H9 (cell line): ENCODE results near the gene FXYD4. TPM values are rescaled to one million over a fixed set of nuclear protein-coding genes. Genes with fewer than 3 reads are reported as not detected.
"Not testable (repeated sequence)": the region's sequence is repeated elsewhere in the genome, so short reads cannot be mapped to it uniquely, and the experiment has no call there.

Source experiments
- DNase-seq: peaks from one replicate; pipeline ENCODE4 v3.0.0-alpha.2; 2017
- H2AFZ ChIP-seq: one replicate; pipeline ENCODE4 v1.6.1; 2013; ENCODE audit warnings: mild to moderate bottlenecking, low read length, control low read depth, moderate library complexity
- H2AK5ac ChIP-seq: 2 replicates; pipeline ENCODE4 v1.6.1; 2013; ENCODE audit warnings: low read length, control low read depth, mixed read lengths; ENCODE audit not compliant: insufficient read length
- H2BK120ac ChIP-seq: one replicate; pipeline ENCODE4 v1.6.1; 2013; ENCODE audit warnings: low read depth, mild to moderate bottlenecking, low read length, control low read depth, inconsistent platforms; ENCODE audit not compliant: poor library complexity, severe bottlenecking
- H2BK12ac ChIP-seq: 2 replicates; pipeline ENCODE4 v1.6.1; 2013; ENCODE audit warnings: low read length, control low read depth, mixed read lengths, low read depth; ENCODE audit not compliant: insufficient read length
- H2BK15ac ChIP-seq: 2 replicates; pipeline ENCODE4 v1.6.1; 2013; ENCODE audit warnings: low read depth, low read length, control low read depth
- H2BK20ac ChIP-seq: one replicate; pipeline ENCODE4 v1.6.1; 2013; ENCODE audit warnings: low read depth, mild to moderate bottlenecking, low read length, control low read depth, inconsistent platforms; ENCODE audit not compliant: poor library complexity, severe bottlenecking
- H2BK5ac ChIP-seq: 2 replicates; pipeline ENCODE4 v1.6.1; 2013; ENCODE audit warnings: low read length, control low read depth, mixed read lengths; ENCODE audit not compliant: insufficient read length
- H3K14ac ChIP-seq: 2 replicates; pipeline ENCODE4 v1.6.1; 2013; ENCODE audit warnings: low read length, control low read depth; ENCODE audit not compliant: insufficient read depth
- H3K18ac ChIP-seq: 2 replicates; pipeline ENCODE4 v1.6.1; 2013; ENCODE audit warnings: low read depth, mild to moderate bottlenecking, mixed read lengths, low read length, control low read depth; ENCODE audit not compliant: insufficient read length
- H3K23ac ChIP-seq: 2 replicates; pipeline ENCODE4 v1.6.1; 2013; ENCODE audit warnings: low read length, control low read depth, mixed read lengths, low read depth; ENCODE audit not compliant: insufficient read length
- H3K23me2 ChIP-seq: 2 replicates; pipeline ENCODE4 v1.6.1; 2013; ENCODE audit warnings: low read depth, mild to moderate bottlenecking, mixed read lengths, low read length, control low read depth; ENCODE audit not compliant: insufficient read length, poor library complexity, severe bottlenecking
- H3K27ac ChIP-seq: 2 replicates; pipeline ENCODE4 v1.5.1; 2013; ENCODE audit warnings: low read length, control low read depth, mixed read lengths, low read depth; ENCODE audit not compliant: insufficient read length
- H3K27me3 ChIP-seq: 2 replicates; pipeline ENCODE4 v1.6.1; 2013; ENCODE audit warnings: low read length, control low read depth, inconsistent platforms; ENCODE audit not compliant: insufficient read depth
- H3K4ac ChIP-seq: 2 replicates; pipeline ENCODE4 v1.6.1; 2013; ENCODE audit warnings: low read depth, mild to moderate bottlenecking, control low read depth, inconsistent platforms, low read length, moderate library complexity
- H3K4me1 ChIP-seq: 2 replicates; pipeline ENCODE4 v1.6.1; 2013; ENCODE audit warnings: low read length, control low read depth, inconsistent platforms; ENCODE audit not compliant: insufficient read depth
- H3K4me2 ChIP-seq: 2 replicates; pipeline ENCODE4 v1.6.1; 2013; ENCODE audit warnings: low read length, control low read depth, mixed read lengths; ENCODE audit not compliant: insufficient read length, insufficient read depth
- H3K56ac ChIP-seq: 2 replicates; pipeline ENCODE4 v1.6.1; 2013; ENCODE audit warnings: low read depth, mild to moderate bottlenecking, mixed read lengths, low read length, control low read depth; ENCODE audit not compliant: insufficient read length
- H3K79me1 ChIP-seq: 2 replicates; pipeline ENCODE4 v1.6.1; 2013; ENCODE audit warnings: low read depth, mild to moderate bottlenecking, moderate library complexity, low read length, control low read depth, inconsistent platforms; ENCODE audit not compliant: insufficient read depth, poor library complexity, severe bottlenecking
- H3K79me2 ChIP-seq: 2 replicates; pipeline ENCODE4 v1.6.1; 2013; ENCODE audit warnings: low read length, control low read depth, inconsistent platforms; ENCODE audit not compliant: insufficient read depth
- H3K9ac ChIP-seq: 2 replicates; pipeline ENCODE4 v1.6.1; 2013; ENCODE audit warnings: low read length, control low read depth, mixed read lengths; ENCODE audit not compliant: insufficient read length; ENCODE audit errors: extremely low read depth
- H3K9me3 ChIP-seq: one replicate; pipeline ENCODE4 v1.6.1; 2013; ENCODE audit warnings: low read depth, low read length, inconsistent platforms; ENCODE audit not compliant: control insufficient read depth
- H3T11ph ChIP-seq: one replicate; pipeline ENCODE4 v1.6.1; 2013; ENCODE audit warnings: mild to moderate bottlenecking, low read length, control low read depth, inconsistent platforms
- H4K20me1 ChIP-seq: one replicate; pipeline ENCODE4 v1.6.1; 2013; ENCODE audit not compliant: control insufficient read depth, insufficient read length, insufficient read depth
- H4K5ac ChIP-seq: 2 replicates; pipeline ENCODE4 v1.6.1; 2013; ENCODE audit warnings: low read depth, mild to moderate bottlenecking, mixed read lengths, low read length, control low read depth; ENCODE audit not compliant: insufficient read length
- H4K8ac ChIP-seq: replicated peaks from 2 replicates; pipeline ENCODE4 v1.6.1; 2013; ENCODE audit warnings: low read length, control low read depth, mixed read lengths, low read depth; ENCODE audit not compliant: insufficient read length
- H4K91ac ChIP-seq: 2 replicates; pipeline ENCODE4 v1.6.1; 2013; ENCODE audit warnings: low read depth, mild to moderate bottlenecking, moderate library complexity, mixed read lengths, low read length, control low read depth; ENCODE audit not compliant: insufficient read length
- H3K27ac Mint-ChIP-seq, 3 experiments: 2 replicates in 2 of 3; 3 replicates in 1 of 3; pipeline ENCODE4 v1.8.0; 2020 to 2021; ENCODE audit warnings: mixed read lengths in 3 of 3, mild to moderate bottlenecking in 1 of 3, moderate library complexity in 1 of 3
- H3K27me3 Mint-ChIP-seq: 2 replicates; pipeline ENCODE4 v1.8.0; 2021; ENCODE audit warnings: low read depth, mild to moderate bottlenecking, moderate library complexity, mixed read lengths
- H3K36me3 Mint-ChIP-seq, 3 experiments: 2 replicates in 2 of 3; 3 replicates in 1 of 3; pipeline ENCODE4 v1.8.0; 2020 to 2021; ENCODE audit warnings: low read depth in 3 of 3, mixed read lengths in 3 of 3; ENCODE audit not compliant: insufficient read depth in 1 of 3
- H3K4me1 Mint-ChIP-seq, 2 experiments: 2 replicates each; pipeline ENCODE4 v1.8.0; 2020; ENCODE audit warnings: mixed read lengths in 2 of 2
- H3K4me3 Mint-ChIP-seq, 2 experiments: 2 replicates in 1 of 2; 3 replicates in 1 of 2; pipeline ENCODE4 v1.8.0; 2020 to 2021; ENCODE audit warnings: mild to moderate bottlenecking in 2 of 2, mixed read lengths in 2 of 2, moderate library complexity in 1 of 2
- H3K9me3 Mint-ChIP-seq, 2 experiments: 2 replicates in 1 of 2; 3 replicates in 1 of 2; pipeline ENCODE4 v1.8.0; 2020; ENCODE audit warnings: mild to moderate bottlenecking in 2 of 2, mixed read lengths in 2 of 2, moderate library complexity in 1 of 2
- WGBS: extraction: QIAGEN DNeasy Blood & Tissue Kit; methylation state at CpG from one replicate; pipeline ENCODE4 v1.1.7; 2013; ENCODE audit warnings: missing lambda C conversion rate, low lambda C conversion rate, mixed read lengths; ENCODE audit not compliant: insufficient read length; ENCODE audit errors: extremely low coverage; 5-methylcytosine and 5-hydroxymethylcytosine counted together
- total RNA-seq: library from RNA; stranded (reverse); gene quantifications from 2 replicates; pipeline ENCODE4 v1.2.1, GENCODE V29; 2021
- TF ChIP-seq, protein P1 (sequence below): fragments of 200-600 bp; sonication (generic); conservative IDR thresholded peaks from 3 replicates; pipeline ENCODE4 v1.8.0; 2021; ENCODE audit warnings: antibody characterized with exemption, mild to moderate bottlenecking

The FXYD4 gene
- total RNA-seq, 1 experiment from 2014 or later = not detected

DNA sequence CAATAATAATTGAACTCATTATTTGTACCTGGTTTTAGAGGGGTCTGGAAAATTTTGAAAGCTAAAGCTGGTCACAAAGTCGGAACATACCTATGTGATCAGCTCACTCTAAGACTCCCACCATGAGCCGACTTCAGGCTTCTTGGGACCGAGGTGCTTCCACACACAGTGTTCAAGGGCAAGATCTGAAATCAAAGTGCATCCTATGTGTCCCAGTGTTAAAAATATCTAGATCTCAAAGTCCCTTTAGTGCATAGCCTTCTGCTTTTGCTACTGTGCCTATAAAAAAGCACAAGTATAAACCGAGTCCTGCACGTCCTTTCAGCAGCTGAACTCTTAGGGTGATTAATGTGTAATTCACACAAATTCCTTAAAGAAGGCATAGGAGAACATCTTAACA lies 43.5 kb upstream of the FXYD4 start:
- Mint-ChIP-seq H3K27me3 (no peaks in the 10 kb centered on the region; the same call in 1 of the 2 replicates), H3K27ac (no peak overlapping the region), H3K4me3 (no peak overlapping the region), H3K9me3 (peaks cover 6 to 7% of the 10 kb centered on the region in 2 experiments), H3K36me3 (peaks cover 0 to 8% (median 4%) of the 10 kb centered on the region in 3 experiments; a peak in 3 of 7 replicates), H3K4me1 (peaks cover 10 to 11% of the 10 kb centered on the region in 2 experiments)
- Histone ChIP-seq H3K4me2 (no peak overlapping the region), H3K4me1 (no peaks in the 10 kb centered on the region), H3K27me3 (no peaks in the 10 kb centered on the region), H4K5ac (no peak overlapping the region), H4K8ac (no peak overlapping the region), H3T11ph (no peak overlapping the region), H3K27ac (no peak overlapping the region), H2AFZ (no peak overlapping the region), H3K9ac (no peak overlapping the region), H3K14ac (no peak overlapping the region), H3K18ac (no peak overlapping the region), H2BK12ac (no peak overlapping the region), H3K9me3 (no peaks in the 10 kb centered on the region), H3K23ac (no peak overlapping the region), H3K4ac (no peak overlapping the region), H2BK120ac (no peak overlapping the region), H3K23me2 (no peaks in the 10 kb centered on the region), H2BK5ac (no peak overlapping the region), H3K79me2 (no peaks in the 10 kb centered on the region), H3K79me1 (no peaks in the 10 kb centered on the region), H4K91ac (no peak overlapping the region), H4K20me1 (no peaks in the 10 kb centered on the region), H2BK15ac (no peak overlapping the region), H3K56ac (no peak overlapping the region), H2BK20ac (no peak overlapping the region), H2AK5ac (no peak overlapping the region)
- TF ChIP-seq, protein P1, sequence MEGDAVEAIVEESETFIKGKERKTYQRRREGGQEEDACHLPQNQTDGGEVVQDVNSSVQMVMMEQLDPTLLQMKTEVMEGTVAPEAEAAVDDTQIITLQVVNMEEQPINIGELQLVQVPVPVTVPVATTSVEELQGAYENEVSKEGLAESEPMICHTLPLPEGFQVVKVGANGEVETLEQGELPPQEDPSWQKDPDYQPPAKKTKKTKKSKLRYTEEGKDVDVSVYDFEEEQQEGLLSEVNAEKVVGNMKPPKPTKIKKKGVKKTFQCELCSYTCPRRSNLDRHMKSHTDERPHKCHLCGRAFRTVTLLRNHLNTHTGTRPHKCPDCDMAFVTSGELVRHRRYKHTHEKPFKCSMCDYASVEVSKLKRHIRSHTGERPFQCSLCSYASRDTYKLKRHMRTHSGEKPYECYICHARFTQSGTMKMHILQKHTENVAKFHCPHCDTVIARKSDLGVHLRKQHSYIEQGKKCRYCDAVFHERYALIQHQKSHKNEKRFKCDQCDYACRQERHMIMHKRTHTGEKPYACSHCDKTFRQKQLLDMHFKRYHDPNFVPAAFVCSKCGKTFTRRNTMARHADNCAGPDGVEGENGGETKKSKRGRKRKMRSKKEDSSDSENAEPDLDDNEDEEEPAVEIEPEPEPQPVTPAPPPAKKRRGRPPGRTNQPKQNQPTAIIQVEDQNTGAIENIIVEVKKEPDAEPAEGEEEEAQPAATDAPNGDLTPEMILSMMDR = no peak
- DNase-seq = no peak
- no CpG with 5 or more reads among the region's 5 CpGs for WGBS

DNA sequence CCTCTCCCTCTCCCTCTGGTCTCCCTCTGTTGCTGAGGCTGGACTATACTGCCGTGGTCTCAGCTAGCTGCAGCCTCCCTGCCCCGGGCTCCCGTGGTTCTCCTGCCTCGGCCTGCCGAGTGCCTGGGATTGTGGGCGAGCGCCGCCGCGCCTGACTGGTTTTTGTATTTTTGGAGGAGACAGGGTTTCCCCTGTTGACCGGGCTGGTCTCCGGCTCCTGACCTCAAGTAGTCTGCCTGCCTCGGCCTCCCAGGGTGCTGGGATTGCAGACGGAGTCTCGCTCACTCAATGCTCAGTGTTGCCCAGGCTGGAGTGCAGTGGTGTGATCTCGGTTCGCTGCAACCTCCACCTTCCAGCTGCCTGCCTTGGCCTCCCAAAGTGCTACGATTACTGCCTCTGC lies 42.6 kb upstream of the FXYD4 start:
- not testable (repeated sequence) for H3K18ac ChIP-seq, H4K20me1 ChIP-seq, H2BK5ac ChIP-seq, H3K79me2 ChIP-seq, H3K36me3 Mint-ChIP-seq, H2AFZ ChIP-seq, H3K4me3 Mint-ChIP-seq, H4K91ac ChIP-seq, DNase-seq, H3K27ac Mint-ChIP-seq, H3K14ac ChIP-seq, H3K23me2 ChIP-seq, H3K9me3 Mint-ChIP-seq, H2BK120ac ChIP-seq, H3K27me3 ChIP-seq, H3K4me1 ChIP-seq, H3K27me3 Mint-ChIP-seq, H2BK20ac ChIP-seq, H3K23ac ChIP-seq, H3K27ac ChIP-seq, H3K4ac ChIP-seq, H3K4me1 Mint-ChIP-seq, H2BK15ac ChIP-seq, H3T11ph ChIP-seq, H3K9ac ChIP-seq, H3K56ac ChIP-seq, H4K8ac ChIP-seq, H2BK12ac ChIP-seq, H3K9me3 ChIP-seq, H3K4me2 ChIP-seq, H3K79me1 ChIP-seq, H2AK5ac ChIP-seq, H4K5ac ChIP-seq
- no CpG with 5 or more reads among the region's 18 CpGs for WGBS
